Cerebellar cortex (tissue), 1 donor: ENCODE results near the gene ASMTL.
"Not testable (repeated sequence)": the region's sequence is repeated elsewhere in the genome, so short reads cannot be mapped to it uniquely, and the experiment has no call there.

Experiments
- DNase-seq: peaks from one replicate; pipeline ENCODE4 v3.0.0-alpha.2; 2015; ENCODE audit warnings: low spot score

Gene ASMTL

GRCh38 chrX:1453951-1454785, 1.5 kb upstream of the ASMTL start:
- peak; percentile 77 for DNase-seq

DNA sequence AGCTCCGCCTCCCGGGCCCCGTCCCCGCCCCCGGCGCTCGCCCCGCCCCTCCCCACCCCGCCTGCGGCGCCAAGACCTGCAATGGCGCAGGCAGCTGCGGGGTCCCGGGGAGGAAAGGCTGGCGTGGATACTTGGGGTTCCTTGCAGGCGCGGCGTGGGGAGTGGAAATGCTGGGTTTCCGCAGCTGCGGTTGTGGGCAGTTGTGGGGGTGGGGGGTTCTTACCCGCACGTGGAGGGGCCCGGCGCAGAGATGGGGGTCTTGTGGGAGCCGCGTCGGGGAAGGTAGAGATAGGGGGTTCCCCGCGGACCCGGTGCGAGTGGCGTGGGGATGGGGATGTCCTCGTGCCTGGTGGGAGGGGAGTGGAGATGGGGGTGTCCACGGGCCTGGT, 680 bp upstream of the ASMTL start:
- no peak for DNase-seq

DNA sequence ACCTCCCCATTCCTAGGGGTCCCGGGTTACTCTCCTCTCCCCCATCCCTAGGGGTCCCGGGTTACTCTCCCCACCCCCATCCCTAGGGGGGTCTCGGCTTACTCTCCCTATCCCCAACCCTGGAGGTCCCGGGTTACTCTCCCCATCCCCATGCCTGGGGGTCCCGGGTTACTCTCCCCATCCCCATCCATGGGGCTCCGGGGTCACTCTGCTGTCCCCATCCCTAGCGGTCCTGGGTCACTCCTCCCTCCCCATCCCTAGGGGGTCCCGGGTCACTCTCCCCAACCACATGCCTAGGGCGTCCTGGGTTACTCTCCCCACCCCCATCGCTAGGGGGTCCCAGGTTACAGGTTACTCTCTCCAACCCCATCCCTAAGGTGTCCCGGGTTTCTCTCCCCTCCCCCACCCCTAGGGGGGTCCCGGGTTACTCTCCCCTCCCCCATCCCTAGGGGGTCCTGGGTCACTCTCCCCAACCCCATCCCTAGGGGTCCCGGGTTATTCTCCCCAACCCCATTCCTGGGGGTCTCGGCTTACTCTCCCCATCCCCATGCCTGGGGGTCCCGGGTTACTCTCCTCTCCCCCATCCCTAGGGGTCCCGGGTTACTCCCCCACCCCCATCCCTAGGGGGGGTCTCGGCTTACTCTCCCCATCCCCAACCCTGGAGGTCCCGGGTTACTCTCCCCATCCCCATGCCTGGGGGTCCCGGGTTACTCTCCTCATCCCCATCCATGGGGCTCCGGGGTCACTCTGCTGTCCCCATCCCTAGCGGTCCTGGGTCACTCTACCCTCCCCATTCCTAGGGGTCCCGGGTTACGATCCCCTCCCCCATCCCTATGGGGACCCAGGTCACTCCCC, 821 bp downstream of the ASMTL start:
- no peak for DNase-seq

DNA sequence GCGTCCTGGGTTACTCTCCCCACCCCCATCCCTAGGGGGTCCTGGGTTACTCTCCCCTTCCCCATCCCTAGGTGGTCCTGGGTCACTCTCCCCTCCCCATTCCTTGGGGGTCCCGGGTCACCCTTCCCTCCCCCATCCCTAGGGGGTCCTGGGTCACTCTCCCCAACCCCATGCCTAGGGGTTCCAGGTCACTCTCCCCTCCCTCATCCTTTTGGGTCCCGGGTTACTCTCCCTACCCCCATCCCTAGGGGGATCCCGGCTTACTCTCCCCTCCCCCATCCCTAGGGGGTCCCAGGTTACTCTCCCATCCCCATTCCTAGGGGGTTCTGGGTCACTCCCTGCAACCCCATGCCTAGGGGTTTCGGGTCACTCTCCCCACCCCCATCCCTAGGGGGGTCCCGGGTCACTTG, 1.5 kb downstream of the ASMTL start:
- no peak for DNase-seq

- DNase-seq, result no peak
Measured at GRCh38 chrX:1450361-1451161, 2.1 kb downstream of the ASMTL start.

GRCh38 chrX:1449823-1450149, 2.9 kb downstream of the ASMTL start:
- no peak for DNase-seq

GRCh38 chrX:1449036-1449822, 3.5 kb downstream of the ASMTL start:
- no peak for DNase-seq

GRCh38 chrX:1448573-1449001, 4.1 kb downstream of the ASMTL start:
- not testable (repeated sequence) for DNase-seq

DNA sequence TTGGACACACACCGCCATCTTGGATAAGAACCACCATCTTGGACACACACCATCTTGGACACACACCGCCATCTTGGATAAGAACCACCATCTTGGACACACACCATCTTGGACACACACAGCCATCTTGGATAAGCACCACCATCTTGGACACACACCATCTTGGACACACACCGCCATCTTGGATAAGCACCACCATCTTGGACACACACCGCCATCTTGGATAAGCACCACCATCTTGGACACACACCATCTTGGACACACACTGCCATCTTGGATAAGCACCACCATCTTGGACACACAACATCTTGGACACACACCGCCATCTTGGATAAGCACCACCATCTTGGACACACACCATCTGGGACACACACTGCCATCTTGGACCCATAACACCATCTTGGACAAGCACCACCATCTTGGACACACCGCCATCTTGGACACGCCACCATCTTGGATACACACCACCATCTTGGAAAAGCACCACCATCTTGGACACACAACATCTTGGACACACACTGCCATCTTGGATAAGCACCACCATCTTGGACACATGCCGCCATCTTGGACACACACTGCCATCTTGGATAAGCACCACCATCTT, 4.6 kb downstream of the ASMTL start:
- DNase-seq, result not testable (repeated sequence)

DNA sequence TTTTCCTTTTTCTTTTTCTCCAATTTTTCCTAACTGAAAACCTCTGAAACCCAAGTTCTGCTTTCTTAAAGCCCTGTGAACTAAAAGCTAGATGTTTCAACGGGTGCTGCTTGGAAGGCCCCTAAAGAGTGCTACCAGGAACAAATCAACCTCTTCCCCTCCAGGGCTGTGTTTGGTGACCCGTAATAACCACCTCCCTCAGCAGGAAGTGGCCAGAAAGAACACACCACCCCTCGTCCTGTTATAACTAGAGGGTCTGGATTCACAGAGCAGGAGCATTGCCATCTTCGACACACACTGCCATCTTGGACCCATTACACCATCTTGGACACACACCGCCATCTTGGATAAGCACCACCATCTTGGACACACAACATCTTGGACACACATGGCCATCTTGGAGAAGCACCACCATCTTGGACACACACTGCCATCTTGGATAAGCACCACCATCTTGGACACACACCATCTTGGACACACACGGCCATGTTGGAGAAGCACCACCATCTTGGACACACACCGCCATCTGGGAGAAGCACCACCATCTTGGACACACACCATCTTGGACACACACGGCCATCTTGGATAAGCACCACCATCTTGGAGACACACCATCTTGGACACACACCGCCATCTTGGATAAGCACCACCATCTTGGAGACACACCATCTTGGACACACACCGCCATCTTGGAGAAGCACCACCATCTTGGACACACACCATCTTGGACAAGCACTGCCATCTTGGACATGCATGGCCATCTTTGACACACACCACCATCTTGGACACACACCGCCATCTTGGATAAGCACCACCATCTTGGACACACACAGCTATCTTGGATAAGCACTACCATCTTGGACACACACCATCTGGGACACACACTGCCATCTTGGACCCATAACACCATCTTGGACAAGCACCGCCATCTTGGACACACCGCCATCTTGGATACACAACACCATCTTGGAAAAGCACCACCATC, 5.4 kb downstream of the ASMTL start:
- not testable (repeated sequence) for DNase-seq

- DNase-seq, result no peak
Measured at GRCh38 chrX:1444561-1445500, 7.9 kb downstream of the ASMTL start.

- no peak for DNase-seq
Measured at GRCh38 chrX:1443496-1444075, 9.1 kb downstream of the ASMTL start.

DNA sequence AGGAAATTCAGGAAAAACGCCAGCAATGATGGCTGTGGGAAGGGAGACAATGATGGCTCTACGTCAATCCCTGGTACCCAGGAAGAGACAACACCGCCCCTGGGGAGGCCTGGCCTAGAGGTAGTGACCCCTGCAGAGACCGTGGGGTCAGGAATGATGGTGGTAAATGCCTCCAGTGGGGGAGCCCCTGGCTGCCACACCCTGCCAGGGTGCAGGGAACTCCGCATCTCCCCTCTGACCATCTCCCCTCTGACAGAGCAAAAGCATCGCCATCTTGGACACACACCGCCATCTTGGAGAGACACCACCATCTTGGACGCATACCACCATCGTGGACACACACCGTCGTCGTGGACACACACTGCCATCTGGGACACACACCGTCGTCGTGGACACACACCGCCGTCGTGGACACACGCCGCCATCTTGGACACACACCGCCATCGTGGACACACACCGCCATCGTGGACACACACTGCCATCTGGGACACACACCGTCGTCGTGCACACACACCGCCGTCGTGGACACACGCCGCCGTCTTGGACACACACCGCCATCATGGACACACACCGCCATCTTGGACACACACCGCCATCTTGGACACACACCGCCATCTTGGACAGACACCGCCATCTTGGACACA, 9.9 kb downstream of the ASMTL start:
- no peak for DNase-seq

DNA sequence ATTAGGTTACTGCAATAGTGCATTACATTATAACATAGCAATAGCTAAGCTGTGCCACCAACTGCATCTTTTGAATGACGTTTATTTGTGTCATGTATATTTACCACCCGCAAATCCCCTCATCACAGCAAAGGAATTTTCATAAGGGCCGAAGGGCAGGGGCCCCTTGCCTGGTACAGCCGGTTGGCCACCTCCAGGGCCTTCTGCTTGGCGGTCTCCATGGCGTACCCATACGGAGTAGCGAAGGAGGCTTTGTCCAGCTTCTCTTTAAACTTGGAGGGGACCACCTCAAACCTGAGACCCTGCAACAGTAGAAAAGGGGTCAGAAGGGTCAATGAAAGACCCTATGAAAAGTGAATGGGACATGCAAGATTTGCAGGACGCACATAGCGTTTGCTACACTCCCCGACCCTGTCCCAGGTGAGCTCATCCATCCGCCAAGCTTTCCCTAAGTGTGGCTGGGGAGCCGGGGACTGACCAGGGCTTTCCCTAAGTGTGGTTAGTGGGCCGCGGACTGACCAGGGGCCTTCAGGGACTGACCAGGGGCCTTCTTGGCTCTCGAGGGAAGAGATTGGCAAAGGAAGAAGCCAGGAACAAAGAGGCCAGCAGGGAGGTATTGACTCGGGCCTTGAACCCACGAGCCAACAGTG, 10.6 kb downstream of the ASMTL start:
- no peak for DNase-seq

DNA sequence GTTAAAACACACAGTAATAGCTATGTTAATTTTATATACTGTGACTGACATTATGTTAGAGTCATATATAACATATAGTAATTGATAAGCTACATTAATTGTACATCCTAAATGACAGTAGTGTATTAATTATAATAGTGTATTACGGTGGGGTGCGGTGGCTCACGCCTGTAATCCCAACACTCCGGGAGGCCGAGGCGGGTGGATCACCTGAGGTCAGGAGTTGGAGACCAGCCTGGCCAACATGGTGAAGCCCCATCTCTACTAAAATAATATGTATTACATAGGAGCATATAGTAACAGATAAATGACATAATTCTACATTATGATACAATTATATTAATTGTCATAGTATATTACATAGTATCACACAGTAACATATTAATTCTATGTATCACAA, 12.2 kb downstream of the ASMTL start:
- DNase-seq, result no peak

DNA sequence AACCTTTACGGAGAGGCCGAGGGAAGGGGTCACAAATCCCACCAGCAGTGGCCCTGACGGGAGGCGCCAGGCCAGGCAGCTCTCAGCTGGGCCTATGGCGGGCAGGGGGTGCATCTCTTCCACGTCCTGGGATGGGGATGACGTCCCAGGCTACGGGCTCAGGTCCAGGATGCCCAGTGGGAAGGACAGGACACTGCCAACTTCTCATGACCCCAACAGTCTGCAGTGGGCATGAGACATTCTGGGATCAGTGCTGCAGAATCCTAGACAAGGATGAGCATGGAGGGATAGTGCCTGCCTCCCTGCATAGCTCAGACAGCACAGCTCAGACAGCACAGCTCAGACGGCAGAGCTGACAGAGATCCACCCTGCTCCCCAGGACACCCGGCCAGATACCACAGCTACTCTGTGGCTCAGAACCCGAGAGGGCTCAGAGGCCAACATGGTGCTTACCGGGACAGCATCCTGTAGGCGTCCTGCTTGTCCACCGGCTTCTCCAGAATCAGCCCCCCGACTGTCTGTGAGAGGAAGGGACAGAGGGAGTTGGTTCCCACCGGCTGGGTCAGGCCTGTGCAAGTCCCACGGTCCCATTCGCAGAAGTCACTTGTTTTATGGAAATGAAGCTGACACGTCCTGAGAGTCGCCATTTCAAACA, 17.3 kb downstream of the ASMTL start:
- DNase-seq, result no peak

DNA sequence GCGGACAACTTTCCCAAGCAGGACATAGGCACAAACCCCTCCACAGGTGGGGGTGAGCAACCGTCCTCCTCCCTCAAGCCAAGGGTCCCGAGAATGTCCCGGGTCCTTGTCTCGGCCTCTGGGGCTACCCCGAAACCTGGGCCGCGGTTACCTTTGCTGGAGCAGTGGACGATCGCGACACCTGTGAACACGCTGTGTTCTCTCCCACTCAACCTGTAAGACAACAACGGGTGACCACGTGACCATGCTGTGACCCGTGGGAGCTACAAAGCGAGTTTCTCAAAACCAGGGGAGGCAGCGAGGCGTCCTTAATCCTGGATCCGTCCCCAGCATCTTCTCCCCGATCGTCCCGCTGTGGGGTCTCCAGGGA, 17.9 kb downstream of the ASMTL start:
- DNase-seq, result no peak
